GM18858 (cell line): ENCODE results near the gene ALDH3A1.
"Not testable (repeated sequence)": the region's sequence is repeated elsewhere in the genome, so short reads cannot be mapped to it uniquely, and the experiment has no call there.

Experiments used
- ATAC-seq: cut with Tn5 transposase; IDR thresholded peaks from one replicate; pipeline ENCODE4 v1.9.1; 2021; ENCODE audit not compliant: unreplicated experiment

The ALDH3A1 gene

GRCh38 chr17:19747829-19748806, at the start of gene ALDH3A1:
Gene ALDH3A1, minus strand, starts transcription at chr17:19748298. Its CDS starts 3,169 bp downstream, at chr17:19745129.
- ATAC-seq: no peak

- ATAC-seq: no peak
These were observed 48.4 kb upstream of the ALDH3A1 start for GRCh38 chr17:19796457-19796856.

DNA sequence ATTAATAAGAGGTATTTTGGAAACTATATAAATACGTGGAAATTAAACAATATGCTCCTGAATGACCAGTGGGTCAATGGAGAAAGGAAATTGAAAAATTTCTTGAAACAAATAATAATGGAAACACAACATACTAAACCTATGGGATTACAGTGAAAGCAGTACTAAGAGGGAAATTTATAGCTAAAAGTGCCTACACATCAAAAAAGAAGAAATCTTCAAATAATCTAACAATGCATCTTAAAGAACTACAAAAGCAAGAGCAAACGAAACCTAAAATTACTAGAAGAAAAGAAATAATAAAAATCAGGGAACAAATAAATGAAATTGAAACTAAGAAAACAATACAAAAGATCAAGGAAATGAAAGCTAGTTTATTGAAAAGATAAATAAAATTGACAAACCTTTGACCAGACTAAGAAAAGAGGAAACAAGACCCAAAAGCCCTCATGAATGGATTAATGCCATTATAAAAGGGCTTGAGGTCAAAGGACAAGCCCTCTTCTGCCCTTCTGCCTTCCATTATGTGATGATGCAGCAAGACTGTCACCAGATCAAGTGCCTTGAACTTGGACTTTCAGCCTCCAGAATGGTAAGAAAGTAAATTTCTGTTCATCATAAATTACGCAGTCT, 43.9 kb upstream of the ALDH3A1 start:
- no peak for ATAC-seq

DNA sequence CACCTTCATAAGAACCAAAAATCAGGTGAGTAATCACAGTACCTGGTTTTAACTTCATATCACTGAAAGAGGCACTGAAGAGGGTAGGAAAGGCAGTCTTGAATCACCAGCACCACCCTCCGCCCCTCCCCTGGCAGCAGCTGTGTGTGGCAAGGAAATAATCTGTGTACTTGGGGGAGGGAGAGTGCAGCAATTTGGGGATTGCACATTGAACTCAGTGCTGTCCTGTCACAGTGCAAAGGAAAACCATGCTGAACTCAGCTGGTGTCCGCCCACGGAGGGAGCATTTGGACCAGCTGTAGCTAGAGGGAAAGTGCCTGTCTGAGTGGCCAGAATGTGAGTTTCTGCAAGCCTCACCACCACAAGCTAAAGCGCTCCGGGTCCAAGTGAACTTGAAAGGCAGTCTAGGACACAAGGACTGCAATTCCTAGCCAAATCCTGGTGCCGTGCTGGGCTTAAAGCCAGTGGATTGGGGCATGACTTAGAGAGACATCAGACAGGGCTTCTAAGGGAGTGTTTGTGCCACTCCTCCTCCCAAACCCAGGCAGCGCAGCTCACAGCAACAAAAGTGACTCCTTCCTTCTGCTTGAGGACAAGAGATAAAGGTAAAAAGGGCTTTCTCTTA, 39.7 kb upstream of the ALDH3A1 start:
- ATAC-seq: no peak

GRCh38 chr17:19785854-19786253, 37.8 kb upstream of the ALDH3A1 start:
- ATAC-seq: no peak

DNA sequence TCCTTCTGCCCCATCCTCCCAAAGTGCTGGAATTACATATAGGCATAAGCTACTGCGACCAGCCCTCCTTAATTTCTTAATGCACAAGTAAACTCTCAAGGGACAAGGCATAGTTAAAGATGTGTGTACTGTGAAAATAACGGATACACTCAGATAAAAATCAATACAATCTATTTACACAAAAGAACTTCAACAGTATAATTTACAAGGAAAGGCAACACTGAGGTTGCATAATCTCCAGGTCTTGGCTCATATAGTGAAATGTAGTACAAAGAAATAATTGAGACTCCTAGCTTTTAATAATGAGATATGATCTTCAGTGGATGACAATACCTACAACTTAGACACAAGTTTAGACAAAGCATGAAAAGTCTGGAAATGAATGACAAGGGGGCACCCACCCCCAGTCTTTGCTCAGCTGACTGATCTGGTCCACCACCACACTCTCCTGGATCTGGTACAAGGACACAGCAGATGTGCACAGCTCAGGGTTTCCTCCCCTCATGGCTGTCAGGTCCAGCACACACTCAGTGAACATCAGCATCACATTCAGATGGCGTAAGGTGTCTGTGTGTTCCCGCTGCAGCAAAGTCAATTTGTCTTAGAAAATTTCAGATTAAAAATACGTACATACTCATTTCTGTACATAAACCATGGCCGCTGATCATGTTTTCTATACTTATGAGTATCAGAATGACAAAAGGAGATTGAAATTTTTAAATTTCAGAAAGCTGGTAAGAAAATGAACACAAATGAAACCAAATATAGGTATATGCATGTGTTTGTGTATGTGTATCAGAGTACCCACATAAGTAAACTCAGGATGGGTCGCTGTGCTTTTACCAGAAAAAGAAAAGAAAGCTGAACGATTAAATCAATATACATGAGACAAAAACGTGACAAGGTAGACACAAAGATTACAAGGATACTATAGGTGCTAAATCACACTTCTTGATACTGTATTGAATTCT, 33.7 kb upstream of the ALDH3A1 start:
- ATAC-seq: no peak

DNA sequence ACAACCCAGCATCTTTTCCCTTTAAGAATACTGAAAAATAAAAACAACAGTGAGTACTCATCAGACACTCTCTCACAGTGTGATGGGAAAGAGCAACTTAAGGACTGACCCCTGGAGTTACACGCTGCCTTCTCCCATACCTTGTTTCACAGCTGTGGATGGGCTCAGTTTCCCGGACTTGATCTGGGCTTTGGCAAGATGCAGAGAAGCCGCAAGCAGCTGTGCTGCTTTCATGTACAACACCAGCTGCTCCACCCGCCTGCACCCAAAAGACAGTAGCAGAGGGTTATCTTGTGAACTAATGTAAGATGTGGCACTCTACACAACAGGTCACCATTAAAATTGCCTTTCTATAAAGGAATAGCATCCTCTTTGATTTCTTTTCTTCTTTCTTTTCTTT, 32.7 kb upstream of the ALDH3A1 start:
- no peak for ATAC-seq

DNA sequence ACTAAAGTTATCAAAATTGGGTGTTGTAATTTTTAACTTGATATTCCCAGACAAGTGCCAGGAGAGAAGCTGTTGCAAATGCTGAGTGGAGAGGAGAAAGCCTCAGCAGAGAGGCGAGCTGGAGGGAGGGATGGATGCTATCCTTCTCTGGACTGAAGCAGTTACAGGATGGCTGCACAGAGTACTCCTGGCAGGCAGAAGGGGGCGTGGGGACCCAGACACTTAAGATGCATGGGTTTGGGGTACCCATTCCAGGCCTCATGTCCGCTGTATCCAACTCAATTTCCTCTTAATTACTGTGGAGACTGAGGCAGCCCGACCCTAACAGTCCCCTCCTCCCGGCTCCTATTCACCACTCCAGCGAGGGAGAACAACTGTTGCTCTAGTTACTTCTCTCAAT, 25.4 kb upstream of the ALDH3A1 start:
- no peak for ATAC-seq

- no peak for ATAC-seq
These were observed 24.0 kb upstream of the ALDH3A1 start for GRCh38 chr17:19771971-19772630.

DNA sequence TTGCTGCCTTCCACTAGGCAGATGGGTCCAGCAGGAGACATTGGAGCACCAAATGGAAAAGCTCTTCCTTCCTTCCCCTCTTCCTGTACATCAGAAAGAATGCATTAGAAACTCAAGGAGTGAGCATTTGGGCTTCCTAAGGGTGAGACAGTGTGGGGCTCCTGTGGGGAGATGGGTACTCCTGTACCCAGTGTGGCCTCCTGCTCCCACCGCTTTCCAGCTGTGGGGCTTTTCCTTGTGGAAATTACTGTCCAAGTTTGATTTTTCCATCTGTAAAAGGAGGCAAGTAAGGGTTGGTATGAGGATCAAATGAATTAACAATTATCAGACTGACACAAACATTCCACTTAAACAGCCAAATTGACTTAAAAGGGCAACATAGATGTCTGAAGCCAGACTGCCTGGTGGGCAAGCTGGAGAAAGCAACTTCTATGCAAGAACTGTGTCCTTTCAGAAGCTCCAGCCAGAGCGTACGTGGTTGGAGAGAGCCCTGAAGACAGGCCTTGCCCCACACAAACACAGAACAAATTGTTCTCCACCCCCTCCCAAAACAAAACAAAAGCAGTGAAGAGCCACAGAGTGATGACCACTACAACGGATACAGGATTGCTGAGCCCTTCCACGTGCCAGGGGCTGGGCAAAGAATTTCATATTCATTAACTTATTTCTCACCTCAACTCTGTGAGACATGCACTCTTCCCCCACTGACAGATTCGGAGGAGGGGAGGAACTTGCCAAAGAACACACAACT, 23.1 kb upstream of the ALDH3A1 start:
- no peak for ATAC-seq

GRCh38 chr17:19769946-19770652, 22.0 kb upstream of the ALDH3A1 start:
- no peak for ATAC-seq

GRCh38 chr17:19768046-19768782, 20.1 kb upstream of the ALDH3A1 start:
- ATAC-seq: no peak

DNA sequence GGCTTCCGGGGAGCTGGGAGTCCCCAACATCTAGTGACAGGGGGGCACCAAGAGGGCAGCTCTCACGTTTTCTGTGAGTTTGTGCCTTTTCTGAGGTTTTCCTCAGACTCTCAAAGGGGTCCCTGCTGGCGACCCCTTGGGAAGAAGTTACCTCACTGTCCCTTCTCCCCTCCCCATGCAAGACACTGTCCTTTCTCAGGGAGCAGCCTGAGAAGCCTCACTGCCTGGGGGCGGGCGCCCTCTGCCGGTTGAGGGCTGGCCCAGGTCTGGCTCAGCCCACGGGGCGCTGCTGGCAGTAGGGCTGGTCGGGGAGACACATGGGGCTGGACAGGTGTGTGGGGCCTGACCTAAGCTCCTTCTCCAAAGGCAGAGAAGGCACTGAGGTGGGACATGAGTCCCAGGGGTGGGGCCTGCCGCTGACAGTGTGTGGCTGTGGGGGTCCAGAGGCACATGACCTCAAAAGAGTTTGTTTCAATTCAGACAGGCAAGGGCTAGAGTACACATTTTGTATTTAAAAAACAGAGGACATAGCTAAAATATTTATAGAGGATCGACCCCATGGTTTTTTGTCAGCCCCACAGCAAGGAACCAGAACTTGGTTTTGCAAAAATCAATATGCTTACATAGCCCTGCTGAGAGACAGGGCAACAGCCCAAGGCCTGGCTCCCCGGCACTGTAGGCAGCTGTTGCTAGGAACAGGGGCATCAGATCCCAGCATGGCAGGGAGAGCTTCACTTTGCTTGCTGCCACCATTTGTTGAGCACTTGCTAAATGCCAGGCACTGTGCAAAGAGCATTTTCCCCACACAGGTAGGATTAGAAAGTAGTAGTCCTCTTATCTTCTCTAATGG, 18.5 kb upstream of the ALDH3A1 start:
- ATAC-seq: no peak

GRCh38 chr17:19766016-19766415, 17.9 kb upstream of the ALDH3A1 start:
- ATAC-seq: no peak

GRCh38 chr17:19763991-19764390, 15.9 kb upstream of the ALDH3A1 start:
- ATAC-seq: not testable (repeated sequence)

- no peak for ATAC-seq
These were observed 15.3 kb upstream of the ALDH3A1 start for GRCh38 chr17:19763416-19763815.

GRCh38 chr17:19762515-19762961, 14.4 kb upstream of the ALDH3A1 start:
- no peak for ATAC-seq
